Lower leg skin (tissue), 3 donors: ENCODE results near the gene NES.

Source experiments
- CTCF ChIP-seq, 3 donors: fragments of 450-650 bp; IDR thresholded peaks; one replicate each; pipeline ENCODE4 v1.5.1; 2016; ENCODE audit warnings: antibody characterized with exemption in 3 of 3, mild to moderate bottlenecking in 3 of 3, moderate library complexity in 2 of 3
- POLR2A ChIP-seq, 2 donors: fragments of 450-650 bp; IDR thresholded peaks; one replicate each; pipeline ENCODE4 v1.6.1; 2016 to 2017; ENCODE audit warnings: antibody characterized with exemption in 2 of 2, mild to moderate bottlenecking in 1 of 2, moderate library complexity in 1 of 2

GRCh38 chr1:156644640-156645039 is 32.6 kb downstream of the NES start:
- TF ChIP-seq CTCF (IDR thresholded peaks at IDR 0.05) (no peak), POLR2A (IDR thresholded peaks at IDR 0.05) (no peak)
